Pulmonary artery endothelial cell (primary cell): ENCODE results near the gene DCAF15. TPM values are rescaled to one million over a fixed set of nuclear protein-coding genes. Genes with fewer than 3 reads are reported as not detected.

Experiments used
- total RNA-seq: library from RNA; depleted of rRNA; stranded (reverse); fragments of >200 nt; gene quantifications from 2 replicates; pipeline ENCODE4 v1.2.3, GENCODE V29; 2014

The DCAF15 gene
- total RNA-seq, 1 donor from 2014 or later, result 10.5 TPM

Other genes with a start within 250 kb of the DCAF15 start
- 42.9 and 44.8 TPM in 2 replicates for gene MRI1, start 188.0 kb upstream of the DCAF15 start, total RNA-seq
- gene C19orf53, start 178.1 kb upstream of the DCAF15 start, total RNA-seq, result 53.2 and 54.9 TPM in 2 replicates
- 12.7 and 13.1 TPM in 2 replicates for gene ZSWIM4, start 157.1 kb upstream of the DCAF15 start, total RNA-seq
- gene NANOS3, start 75.4 kb upstream of the DCAF15 start, total RNA-seq, result not detected in 2 replicates
- gene BRME1, start 46.4 kb upstream of the DCAF15 start, total RNA-seq, result 0.63 and 0.73 TPM in 2 replicates
- gene CC2D1A, start 46.3 kb upstream of the DCAF15 start, total RNA-seq, result 6.2 and 6.6 TPM in 2 replicates
- gene PODNL1, start 14.1 kb upstream of the DCAF15 start, total RNA-seq, result 0.04 and 0.13 TPM in 2 replicates
- gene RFX1, start 53.8 kb downstream of the DCAF15 start, total RNA-seq, result 1.7 and 2.4 TPM in 2 replicates
- not detected in 2 replicates for gene RLN3, start 75.6 kb downstream of the DCAF15 start, total RNA-seq
- gene IL27RA, start 79.3 kb downstream of the DCAF15 start, total RNA-seq, result 4.1 and 8.6 TPM in 2 replicates
- 0.07 and 0.32 TPM in 2 replicates for gene PALM3, start 109.6 kb downstream of the DCAF15 start, total RNA-seq
- 0.14 and 0.46 TPM in 2 replicates for gene MISP3, start 120.3 kb downstream of the DCAF15 start, total RNA-seq
- 0.13 TPM in 1 of 2 replicates, not detected in the other for gene C19orf67, start 133.3 kb downstream of the DCAF15 start, total RNA-seq
- 21.3 and 23.1 TPM in 2 replicates for gene SAMD1, start 138.2 kb downstream of the DCAF15 start, total RNA-seq
- 37.9 and 44.4 TPM in 2 replicates for gene PRKACA, start 165.3 kb downstream of the DCAF15 start, total RNA-seq
- gene ASF1B, start 184.1 kb downstream of the DCAF15 start, total RNA-seq, result 15.3 and 21.5 TPM in 2 replicates